GM19351 (cell line): ENCODE results near the gene EEFSEC.

Experiments used
- ATAC-seq: cut with Tn5 transposase; IDR thresholded peaks from one replicate; pipeline ENCODE4 v1.9.1; 2021; ENCODE audit warnings: mild to moderate bottlenecking, moderate library complexity; ENCODE audit not compliant: unreplicated experiment

Gene EEFSEC

DNA sequence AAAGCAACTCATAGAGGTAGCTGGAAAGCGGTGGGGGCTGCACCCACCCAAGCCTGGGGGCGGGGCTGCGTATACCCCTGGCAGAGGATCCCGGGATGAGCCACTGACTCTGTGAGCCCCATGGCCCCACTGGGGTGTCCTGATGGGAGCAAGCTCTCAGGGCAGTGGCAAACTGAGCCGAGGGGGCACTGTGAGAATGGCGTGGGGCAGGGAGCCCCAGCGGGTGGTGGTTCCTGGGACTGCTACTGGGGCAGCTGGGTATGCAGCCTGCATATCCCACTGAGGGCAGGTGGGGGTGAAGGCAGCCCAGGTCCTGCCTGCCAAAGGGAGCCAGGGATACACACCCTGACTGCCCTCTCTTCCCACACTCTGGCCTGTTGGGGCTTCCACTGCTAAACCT lies 254.0 kb downstream of the EEFSEC start:
- ATAC-seq, result no peak

DNA sequence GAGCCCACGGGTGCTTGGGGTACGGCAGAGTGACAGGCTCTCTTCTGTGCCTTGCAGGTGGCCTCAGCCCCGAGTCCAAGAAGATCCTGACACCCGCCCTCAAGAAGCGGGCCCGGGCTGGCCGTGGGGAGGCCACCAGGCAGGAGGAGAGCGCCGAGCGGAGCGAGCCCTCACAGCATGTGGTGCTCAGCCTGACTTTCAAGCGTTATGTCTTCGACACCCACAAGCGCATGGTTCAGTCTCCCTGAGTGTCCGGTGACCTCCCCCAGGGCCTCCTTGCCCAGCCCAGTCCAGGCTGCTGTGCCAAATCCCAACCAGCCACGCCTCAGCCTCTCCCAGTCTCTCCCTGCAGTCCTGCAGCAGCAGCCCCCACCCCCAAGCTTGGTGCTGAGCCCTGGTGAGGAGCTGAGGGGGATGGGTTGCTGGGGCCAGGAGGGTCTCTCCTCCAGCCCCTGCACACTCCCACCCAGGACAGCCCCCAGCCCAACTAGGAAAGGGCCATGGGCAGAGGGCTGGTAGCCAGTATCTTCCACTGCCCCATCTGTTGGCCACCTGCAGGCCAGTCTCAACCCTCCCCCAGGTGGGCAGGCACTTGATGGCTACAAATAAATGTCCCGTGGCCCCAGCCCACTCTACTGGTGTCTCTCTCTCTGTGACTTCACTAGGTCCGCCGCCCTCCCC lies 254.9 kb downstream of the EEFSEC start:
- no peak for ATAC-seq

DNA sequence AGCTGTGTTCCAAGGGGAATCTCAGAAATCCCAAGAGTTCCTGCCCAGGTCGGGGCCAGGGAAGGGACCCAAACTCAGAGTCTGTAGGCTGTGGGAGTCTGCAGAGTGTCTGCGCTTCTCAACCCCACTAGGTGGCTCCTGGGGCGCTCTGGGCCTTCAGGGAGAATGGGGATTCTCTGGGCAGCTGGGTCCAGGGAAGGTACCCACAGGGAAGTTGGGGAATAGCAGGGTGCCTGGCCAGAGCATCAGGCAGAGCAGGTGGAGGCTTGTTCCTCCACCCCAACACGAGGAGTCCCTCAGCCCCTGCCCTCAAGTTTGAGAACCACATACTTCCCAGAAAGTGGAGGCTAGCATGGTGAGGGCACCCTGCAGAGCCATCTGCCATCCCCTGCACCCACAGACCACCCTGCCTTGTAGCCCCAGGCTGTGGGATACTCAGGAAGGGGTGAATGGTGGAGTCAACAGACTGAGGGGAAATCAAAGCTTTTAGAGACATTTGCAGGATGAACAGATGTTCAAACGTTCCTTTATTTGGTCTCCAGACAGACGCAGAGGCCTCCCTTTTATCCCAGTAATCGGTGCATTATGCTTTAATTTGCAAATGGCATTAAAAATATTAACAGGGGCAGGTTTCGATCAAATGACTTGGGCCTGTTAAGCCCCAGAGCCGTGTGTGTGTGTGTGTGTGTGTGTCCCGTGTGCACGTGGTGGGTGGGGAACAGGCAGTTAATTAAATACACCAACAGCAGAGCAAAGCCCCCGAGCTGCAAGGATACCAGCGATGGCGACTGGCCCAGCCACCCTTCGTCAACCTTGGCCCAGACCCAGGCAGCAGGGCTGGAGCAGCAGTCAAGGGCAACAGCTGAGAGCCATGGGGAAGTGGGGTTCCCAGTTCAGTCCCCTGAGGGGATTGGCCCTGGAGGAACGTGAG lies 255.7 kb downstream of the EEFSEC start:
- ATAC-seq, result no peak

DNA sequence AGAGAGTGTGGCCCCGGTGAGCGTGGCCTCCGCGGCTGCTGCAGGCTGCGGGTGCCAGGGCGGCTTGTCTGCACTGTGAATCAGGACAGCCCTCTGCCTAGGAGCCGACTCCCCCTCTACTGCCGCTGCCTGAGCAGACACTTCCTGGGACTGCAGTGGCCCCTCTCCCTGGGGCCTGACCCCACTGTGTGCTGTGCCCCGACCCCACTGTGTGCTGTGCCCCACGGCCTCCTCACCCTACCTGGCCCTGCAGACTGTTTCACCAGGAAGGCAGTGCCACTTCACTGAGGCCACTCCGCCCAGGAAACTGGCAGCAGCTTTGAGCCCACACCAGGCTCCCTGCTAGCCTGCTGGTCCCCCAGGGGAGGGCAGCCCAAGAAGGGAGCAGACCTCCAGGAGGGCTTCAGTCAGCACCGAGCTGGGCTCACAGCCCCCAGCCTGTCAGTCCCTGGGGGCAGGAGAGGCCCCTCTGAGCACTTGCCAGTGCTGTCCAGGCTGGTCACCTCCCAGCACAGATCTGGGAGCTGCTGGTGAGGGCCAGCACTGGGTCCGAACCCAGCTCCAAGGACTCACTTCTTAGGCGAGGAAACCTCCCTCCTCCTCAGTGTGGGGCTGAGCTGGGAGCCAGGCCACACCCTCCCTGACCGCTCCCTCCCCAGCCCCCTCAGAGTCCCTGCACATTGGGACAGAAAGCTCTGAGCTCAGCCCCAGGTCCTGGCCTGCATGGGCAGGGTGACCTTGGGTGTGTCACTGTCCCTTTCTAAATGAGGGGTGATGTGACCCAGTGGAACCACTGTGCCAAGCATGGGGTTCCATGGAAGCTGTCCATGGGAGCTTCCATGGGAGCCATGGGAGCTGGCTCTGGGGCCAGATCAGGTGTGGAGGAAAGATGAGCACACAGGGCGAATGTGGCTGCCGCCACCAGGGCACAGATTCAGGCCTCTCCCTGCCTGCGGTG lies 256.6 kb downstream of the EEFSEC start:
- no peak for ATAC-seq

DNA sequence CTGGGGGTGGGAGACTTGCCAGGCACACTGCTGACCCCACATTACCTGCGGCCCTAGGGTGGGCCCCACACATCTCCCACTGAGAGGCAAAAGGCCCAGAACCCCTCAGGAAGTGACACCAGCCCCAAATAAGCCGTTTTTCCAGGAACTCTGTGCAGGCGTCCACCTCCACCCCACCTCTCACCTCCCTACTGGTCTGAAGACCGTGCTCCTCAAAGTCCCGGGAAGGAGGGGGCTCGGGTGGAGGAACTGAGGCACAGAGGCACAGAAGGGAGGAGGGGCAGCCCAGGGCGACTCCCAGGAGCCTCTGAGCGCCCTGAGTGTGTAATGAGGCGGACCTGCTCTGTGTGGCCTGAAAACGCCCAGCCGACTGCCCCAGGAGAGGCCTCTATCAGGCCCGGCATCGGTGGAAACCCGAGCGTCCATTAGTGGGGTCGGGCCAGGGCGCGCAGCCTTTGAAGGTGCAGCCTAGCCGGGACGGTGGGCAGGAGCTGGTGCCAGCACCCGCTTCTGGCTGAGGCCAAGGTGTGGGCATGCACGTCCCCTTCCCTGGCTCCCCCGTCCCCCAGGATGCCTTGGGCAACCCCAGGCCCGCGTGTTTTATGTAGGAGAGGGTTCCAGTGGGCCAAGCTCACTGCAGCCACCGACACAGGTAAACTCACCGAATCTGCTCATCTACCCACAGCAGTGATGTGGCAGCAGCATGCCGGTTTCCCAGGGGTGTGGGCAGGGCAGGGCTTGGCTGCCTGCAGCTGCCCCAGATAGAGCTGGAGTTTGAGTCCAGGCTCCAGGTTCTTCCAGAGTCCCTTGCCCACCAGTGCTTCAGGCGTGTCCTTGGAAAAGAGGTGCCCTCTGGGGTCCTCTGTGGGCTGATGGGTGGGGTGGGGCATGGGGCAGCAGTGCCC lies 257.6 kb downstream of the EEFSEC start:
- no peak for ATAC-seq

DNA sequence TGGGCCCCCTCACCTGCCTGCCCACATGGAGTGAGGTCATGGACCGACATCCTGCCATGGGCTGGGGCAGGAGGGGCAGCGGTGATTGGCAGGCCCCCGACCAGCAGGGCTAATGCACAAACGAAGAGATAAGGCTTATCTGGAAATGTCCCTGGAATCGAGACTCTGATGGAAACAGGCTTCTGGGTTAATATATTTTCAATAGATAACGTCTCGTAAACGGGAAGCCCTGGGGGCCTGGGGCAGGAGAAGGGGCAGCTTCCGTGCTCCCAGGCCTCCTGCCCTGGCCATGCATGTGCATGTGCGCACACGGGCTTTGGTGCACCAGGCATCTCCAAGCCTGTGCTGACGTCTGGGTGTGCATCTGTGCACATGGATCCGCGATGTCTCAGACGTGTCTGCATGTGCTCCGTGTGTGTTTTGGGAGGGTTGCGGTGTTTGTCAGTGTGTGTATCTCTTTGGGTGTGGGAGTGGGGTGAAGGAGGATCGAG lies 258.3 kb downstream of the EEFSEC start:
- ATAC-seq, result no peak

DNA sequence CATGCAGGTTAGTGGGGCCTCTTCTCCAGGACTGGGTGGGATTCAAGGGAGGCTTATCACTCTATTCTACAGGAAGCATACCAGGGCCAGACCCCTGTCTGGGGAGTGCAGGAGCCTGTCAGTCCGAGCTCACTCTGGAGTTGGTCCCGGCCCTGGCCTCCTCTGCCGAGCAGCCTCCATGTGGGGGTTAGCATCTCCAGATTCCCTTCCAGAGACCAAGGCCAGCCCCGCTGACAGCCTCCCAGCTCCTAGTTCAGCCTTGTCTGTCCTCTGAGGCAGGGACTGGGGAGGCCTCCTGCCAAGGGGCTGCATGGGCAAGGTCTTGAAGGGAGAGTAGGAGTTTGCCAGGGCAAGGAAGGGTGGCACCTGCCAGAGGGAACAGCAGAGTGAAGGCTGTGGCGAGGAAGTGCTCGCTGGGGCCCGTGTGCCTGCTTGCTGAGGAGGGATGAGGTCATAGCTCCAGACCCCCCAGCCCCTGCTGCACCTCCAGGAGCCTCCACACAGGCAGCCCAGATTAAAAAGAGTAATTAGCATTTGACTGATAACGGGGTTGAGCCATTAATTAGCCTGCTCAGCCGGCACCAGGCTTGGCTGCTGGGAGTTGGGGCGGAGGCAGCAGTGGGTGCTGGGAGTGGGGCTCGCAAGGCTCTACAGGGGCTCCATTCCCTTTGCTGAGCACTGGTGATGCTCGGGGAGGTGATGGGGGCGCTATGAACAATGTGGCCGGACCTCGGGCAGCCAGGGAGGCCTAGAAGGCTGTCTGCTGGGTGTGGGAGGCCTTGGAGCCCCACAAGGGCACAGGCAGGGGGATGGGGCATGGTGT lies 259.1 kb downstream of the EEFSEC start:
- no peak for ATAC-seq

DNA sequence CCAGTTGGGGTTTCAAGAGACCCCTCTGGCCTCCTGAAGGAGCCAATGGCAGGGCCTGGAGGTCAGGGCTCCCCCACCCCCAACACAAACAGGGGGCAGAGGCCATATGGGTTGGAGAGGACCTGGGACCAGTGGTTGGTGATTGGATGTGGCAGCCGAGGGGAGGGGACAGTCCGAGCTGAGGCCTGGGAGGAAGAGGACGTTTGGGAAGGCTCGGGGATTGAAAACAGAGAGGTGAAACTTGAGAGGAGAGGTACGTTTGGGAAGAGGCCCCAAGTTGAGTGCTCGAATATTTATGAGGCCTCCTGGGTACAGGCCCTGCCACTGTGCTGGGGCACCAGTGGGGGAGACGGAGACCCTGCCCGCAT lies 259.7 kb downstream of the EEFSEC start:
- no peak for ATAC-seq

DNA sequence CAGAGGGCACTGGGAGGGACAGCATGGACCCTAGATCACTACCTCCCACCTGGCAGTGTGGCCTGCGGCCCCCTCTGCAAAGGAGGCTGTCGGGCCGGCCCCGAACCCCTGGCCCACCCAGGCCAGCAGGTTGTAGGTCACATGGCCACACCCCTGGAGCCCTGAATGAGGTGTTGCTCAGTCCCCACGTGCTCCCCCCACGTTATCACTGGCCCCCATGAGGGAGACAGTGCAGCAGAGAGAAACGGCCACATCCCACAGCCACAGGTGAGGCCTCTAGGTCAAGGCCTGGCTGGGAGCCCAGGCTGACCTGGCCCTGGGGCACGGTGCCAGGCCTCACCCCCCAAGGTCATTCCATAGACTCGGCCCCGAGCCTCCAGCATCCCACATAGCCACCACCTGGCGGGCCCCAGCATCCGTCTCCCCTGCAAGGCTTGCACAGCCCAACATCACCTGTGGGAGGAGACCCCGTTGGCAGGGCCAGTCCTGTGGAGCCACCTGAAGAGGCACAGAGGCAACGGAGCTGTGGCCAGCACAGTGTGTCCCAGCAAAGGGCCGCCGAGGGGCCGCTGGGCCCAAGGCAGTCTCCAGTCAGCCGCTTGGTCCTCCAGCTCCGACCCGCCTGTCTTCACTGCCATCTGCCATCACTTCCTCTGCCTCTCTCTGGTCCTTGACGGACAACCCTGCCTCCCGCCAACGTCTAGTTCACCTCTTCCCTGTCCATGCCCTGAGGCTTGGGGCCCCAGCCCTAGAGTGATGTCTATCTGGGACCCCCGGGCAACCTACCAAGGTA lies 260.3 kb downstream of the EEFSEC start:
- ATAC-seq, result no peak

DNA sequence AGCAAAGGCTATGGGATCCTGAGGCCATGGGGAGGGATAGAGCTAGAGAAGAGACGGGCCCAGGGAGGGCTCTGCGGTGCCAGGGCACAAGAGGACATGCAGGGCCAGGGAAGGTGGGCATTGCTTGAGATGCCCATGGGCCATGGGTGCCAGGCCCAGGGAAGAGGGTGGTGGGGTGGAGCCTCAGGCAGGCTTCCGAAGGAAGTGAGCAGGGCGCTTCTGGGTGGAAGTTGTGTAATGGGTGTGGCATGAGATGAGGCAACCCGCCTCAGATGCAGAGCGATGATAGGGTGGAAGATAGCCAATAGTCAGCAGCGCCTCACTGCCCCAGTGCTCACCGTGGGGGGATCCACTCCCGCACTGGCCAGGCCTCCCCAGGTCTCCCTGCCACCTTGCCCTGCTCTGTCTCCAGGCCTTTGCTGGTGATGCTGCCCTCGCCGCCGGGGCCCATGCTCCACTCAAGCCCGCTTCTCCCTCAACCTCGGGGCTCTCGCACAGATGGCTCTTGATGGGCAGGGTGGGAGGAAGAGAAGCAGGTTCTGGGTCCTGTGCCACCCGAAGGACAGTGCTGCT lies 262.0 kb downstream of the EEFSEC start:
- ATAC-seq, result no peak

DNA sequence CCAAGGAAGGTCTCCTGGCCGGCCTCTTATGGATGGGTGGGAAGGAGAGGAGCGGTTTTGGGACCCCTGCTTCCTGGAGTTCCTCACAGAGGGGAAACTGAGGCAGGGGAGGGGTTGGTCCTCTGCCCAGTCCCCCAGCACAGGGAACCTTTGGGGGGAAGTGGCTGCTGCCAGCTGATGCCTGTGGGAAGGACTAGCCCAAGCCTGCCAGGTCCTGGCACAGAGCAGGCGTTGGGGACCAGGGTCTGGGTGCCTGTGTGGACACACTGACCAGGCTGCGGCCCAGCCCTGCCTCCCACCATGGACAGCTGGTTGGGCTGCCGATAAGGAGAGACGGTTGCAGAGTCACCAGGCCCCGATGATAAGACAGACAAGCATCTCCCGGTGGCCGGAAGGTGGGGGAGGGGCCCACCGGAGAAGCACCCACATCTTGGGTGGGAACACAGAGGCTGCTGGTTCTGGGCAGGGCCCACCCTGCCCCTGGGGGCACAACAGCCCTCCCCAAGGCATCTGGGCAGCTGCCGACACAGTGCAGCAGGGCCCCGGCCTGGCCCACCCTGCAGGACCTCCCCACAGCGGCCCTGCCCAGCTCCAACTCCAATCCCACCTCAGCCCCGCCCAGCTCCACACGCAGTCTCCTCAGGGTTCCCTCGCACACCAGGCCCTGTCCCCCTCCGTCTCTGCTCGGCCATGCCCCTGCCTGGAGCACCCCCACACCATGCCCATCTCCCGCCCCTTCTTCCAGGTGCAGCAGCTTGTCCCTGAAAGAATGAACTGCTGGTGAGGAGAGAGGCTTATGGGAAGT lies 262.7 kb downstream of the EEFSEC start:
- ATAC-seq, result no peak

DNA sequence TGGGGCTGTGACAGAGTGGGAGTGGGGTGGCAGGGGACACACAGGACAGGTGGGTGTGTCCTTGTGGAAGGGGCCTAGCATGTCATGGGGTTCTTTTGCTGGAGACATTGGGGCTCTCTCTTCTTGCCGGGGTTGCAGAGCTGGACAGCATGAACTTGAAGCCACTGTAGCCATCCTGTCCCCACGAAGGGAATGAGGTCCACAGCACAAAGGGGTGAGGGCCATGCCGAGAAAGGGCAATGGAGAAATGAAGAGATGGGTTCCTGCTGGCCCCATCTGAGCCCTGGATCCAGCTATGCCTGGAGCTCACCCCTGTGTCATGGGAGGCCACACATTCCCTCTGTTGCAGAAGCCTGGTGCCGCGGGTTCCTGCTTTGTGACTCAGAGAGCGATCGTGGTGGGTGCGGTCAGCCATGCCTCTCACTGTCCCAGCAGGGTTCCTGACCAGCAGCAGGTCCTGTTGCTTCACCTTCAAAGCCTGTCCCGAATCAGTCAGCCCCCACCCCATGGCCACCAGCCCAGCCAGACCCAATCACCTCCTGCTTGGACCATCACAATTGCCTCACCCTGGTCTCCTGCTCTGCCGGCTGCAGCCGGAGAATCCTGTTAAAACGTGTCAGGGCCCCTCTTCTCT lies 263.4 kb downstream of the EEFSEC start:
- no peak for ATAC-seq

DNA sequence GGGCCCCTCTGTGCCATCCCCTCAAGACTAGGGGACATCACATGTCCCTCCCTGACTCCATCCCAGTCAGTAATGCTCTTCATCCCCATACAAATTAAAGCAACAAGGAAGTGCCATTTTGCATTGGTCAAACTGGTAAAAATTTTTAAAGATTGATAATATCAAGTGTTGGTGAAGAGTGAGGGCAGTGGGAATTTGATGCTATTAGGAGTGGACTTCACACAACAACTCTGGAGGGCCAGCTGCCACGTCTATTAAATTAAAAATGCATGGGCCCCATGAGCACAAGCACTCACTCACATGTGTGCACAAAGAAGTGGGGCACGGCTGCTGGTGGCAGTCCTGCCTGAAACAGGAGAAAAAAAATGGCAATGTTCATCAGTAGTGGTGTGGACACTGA lies 265.6 kb downstream of the EEFSEC start:
- ATAC-seq, result no peak

DNA sequence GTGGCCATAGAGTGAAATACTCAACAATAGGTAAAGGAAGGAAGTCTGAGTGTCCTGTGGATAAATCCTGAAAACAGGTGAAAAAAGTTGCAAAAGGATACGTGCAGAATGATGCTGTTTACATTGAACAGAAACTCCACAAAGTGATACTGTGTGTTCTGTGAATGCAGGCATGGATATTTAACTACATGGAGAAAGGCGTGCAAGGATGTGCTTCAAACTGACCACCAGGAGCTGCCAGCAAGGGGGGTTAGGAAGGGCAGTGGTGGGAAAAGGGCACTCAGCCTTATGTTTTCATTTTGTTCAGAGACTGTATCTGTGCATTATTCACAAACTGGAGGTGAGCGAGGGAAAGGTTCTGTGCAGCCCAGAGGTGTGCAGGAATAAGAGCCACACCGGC lies 266.0 kb downstream of the EEFSEC start:
- no peak for ATAC-seq

DNA sequence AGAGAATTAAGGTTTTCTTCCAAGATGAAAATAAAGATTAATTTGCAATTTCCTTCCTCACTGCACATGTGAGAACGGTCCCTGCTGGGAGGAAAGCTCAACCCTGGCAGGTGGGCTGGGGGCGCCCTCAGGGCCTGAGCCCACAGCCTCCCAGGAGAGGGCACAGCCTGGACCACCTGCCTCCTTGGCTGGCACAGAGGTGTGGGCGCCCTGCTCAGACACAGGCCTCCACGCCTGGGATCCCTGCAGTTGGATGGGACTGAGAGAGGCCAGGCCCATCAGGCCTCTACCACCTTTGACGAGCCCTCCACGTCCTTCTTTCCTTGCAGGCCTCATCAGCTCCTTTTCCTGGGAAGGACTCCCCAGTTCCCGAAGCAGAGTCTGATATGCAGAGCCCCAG lies 267.0 kb downstream of the EEFSEC start:
- no peak for ATAC-seq

DNA sequence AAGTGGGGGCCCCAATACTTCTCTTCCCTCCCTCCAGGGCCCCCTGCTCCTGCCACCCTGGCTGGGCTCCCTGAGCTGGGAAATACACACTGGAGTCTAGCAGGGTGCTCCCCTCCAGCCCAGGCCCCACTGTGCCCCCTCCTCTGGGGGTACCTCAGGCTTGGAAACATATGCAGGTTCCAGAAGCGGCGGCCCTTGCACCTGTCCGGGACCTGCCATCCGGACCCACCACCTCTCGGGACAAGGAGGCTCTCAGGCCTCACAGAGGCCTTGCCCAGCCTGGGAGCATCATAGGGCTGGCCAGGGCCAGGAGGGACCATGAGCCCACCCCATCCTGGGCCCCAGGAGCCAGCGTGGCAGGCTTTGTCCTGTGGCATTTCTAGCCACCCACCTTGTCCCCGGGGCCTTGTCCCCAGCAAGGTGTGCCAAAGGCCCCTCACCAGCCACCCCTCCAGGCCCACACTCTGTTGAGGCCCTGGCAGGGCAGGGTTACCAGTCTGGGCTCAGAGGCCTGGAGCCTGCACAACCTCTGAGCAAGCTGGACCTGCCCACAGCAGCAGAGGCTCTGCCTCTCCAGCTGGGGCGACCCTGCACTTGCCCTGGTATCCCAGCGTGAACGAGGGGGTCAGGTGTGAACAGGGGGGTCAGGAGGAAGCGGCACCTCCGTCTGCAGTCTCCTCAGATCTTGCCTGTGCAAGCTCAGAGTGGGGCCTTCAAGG lies 267.6 kb downstream of the EEFSEC start:
- ATAC-seq, result no peak
